Kidney epithelial cell (primary cell): Measurements from ENCODE around the gene PARVG. TPM values are rescaled to one million over a fixed set of nuclear protein-coding genes. Genes with fewer than 3 reads are reported as not detected.

ENCODE experiments used
- DNase-seq: peaks from one replicate; pipeline ENCODE4 v3.0.0-alpha.2; 2010; ENCODE audit warnings: low read depth
- H3K27me3 ChIP-seq: 2 replicates; pipeline ENCODE4 v1.6.0; 2011; ENCODE audit warnings: low read length; ENCODE audit not compliant: control insufficient read depth, insufficient read depth
- H3K36me3 ChIP-seq: 2 replicates; pipeline ENCODE4 v1.5.1; 2011; ENCODE audit warnings: low read length; ENCODE audit not compliant: control insufficient read depth, insufficient read depth
- H3K4me3 ChIP-seq: 2 replicates; pipeline ENCODE4 v1.5.1; 2011; ENCODE audit warnings: low read depth, mild to moderate bottlenecking, control low read depth, low read length
- total RNA-seq: library from RNA; depleted of rRNA; stranded (reverse); fragments of >200 nt; gene quantifications from 2 replicates; pipeline ENCODE4 v1.2.3, GENCODE V29; 2015
- TF ChIP-seq, protein P1 (sequence below): IDR thresholded peaks from 2 replicates; pipeline ENCODE4 v1.5.1; 2011; ENCODE audit warnings: mild to moderate bottlenecking, moderate library complexity, low read length, control low read depth, inconsistent platforms; ENCODE audit not compliant: insufficient read depth, poor library complexity, severe bottlenecking

Gene PARVG
- total RNA-seq, 1 donor from 2014 or later = not detected

DNA sequence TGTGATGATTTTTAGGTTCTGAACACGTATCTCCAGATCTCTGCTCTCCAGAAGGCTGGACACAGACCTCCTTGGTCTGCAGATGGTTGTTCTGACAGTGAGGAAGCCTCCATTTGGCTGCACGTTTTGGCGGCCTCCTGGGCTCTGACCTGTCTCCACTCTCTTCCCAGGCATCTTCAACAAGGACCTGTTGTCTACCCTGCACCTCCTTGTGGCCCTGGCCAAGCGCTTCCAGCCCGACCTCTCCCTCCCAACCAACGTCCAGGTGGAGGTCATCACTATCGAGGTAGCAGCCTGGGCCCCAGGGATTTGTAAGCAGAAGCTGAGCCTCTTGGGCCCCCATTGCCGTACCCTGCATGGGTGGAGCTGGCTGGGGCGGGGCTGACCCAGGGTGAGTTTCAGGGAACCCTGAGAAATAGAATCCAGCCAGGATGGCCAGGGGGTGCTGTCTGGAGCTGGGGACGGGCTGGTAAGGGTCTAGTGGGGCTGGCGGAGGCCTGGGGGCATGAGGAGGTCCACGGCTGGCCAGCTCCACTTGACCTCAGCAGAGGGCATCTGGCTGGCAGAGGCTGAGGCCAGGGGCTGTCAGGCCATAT is 9.8 kb downstream of the PARVG start:
- DNase-seq = no peak
- Histone ChIP-seq H3K27me3 (peaks cover 10% of the 10 kb centered on the region), H3K36me3 (no peaks in the 10 kb centered on the region), H3K4me3 (no peak overlapping the region)
- TF ChIP-seq, protein P1, sequence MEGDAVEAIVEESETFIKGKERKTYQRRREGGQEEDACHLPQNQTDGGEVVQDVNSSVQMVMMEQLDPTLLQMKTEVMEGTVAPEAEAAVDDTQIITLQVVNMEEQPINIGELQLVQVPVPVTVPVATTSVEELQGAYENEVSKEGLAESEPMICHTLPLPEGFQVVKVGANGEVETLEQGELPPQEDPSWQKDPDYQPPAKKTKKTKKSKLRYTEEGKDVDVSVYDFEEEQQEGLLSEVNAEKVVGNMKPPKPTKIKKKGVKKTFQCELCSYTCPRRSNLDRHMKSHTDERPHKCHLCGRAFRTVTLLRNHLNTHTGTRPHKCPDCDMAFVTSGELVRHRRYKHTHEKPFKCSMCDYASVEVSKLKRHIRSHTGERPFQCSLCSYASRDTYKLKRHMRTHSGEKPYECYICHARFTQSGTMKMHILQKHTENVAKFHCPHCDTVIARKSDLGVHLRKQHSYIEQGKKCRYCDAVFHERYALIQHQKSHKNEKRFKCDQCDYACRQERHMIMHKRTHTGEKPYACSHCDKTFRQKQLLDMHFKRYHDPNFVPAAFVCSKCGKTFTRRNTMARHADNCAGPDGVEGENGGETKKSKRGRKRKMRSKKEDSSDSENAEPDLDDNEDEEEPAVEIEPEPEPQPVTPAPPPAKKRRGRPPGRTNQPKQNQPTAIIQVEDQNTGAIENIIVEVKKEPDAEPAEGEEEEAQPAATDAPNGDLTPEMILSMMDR = no peak

DNA sequence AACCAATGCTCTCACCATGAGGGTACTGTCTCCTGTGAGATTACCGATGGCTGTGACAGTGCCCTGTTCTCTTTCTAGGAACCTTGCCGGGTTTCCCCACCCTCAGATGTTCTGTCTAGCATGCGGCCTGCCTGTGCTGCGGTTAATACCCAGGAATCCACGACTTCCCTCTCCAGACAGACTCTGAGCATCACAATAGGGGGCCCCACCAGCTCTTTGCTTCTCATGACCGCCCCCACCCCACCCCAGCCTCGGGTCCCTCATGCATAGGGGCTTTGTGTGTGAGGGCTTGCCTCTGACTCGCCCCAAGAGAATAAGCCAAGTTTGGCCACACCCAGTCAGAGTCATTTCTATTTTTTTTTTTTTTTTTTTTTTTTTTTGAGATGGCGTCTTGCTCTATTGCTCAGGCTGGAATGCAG is 10.3 kb downstream of the PARVG start:
- H3K36me3 ChIP-seq = no peaks in the 10 kb centered on the region
- TF ChIP-seq, protein P1 = no peak
- no peak overlapping the region for H3K4me3 ChIP-seq
- peaks cover 14% of the 10 kb centered on the region for H3K27me3 ChIP-seq
- no peak for DNase-seq

DNA sequence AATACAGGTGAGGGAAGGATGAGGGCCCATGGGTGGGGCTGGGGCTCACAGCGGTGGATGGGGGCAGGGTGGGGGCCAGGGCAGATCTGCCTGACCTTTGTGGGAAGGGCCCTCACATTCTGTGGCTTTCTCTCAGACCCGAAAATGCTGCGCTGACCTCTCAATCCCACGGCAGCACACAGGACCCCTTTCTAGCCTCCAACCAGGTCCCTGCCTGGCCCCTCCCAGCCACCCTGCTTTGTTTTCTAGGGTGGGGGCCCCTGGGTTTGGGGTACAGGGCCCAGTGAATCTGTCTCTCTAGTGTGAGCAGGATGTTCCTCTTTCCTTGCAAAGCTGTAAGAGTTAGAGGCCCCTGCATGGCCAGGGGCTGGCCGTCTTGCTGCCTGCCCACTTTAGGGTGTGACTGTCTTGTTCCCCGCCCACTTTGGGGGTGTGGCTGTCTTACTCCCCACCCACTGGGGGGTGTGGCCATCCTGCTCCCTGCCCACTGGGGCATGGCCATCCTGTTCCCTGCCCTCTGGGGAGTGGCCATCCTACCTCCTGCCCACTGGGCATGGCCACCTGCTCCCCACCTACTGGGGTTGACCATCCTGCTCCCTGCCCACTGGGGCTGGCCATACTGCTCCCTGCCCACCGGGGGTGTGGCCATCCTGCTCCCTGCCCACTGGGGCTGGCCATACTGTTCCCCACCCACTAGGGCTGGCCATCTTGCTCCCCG is 11.5 kb downstream of the PARVG start:
- no peaks in the 10 kb centered on the region for H3K36me3 ChIP-seq
- H3K4me3 ChIP-seq = no peak overlapping the region
- TF ChIP-seq, protein P1 = no peak
- DNase-seq = no peak
- peaks cover 16% of the 10 kb centered on the region for H3K27me3 ChIP-seq

DNA sequence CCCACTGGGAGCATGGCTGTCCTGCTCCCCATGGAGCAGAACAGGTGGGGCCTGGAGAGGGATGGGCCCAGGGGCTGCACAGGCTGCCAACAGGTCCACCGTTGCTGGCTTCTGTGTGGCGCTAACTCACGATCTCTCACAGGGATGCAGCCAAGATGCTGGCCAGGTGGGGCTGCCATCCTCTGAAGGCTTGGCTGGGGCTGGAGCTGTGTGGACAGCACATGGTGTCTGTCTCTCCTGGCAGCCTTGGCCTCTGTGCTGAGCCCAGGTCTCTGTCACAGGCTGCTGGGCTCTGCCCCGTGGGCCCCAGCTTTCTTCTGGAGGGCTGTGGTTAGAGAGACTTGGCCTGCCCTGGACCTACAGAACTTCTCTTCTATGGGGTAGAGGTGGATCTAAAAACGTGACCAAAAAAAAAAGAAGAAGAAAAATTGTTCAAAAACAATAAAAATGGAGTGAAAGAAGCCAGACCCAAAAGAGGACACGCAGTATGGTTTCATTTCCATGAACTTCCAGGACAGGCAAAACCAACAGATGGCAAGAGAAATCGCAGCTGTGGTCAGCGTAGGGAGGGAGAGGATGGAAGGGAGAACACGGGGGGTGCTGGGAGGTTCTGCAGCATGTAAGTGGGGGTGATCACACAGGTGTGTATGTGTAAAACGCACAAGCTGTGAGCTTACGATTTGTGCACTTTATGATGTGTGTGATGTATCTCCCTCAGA is 12.2 kb downstream of the PARVG start:
- no peak for DNase-seq
- TF ChIP-seq, protein P1 = no peak
- Histone ChIP-seq H3K4me3 (no peak overlapping the region), H3K36me3 (no peaks in the 10 kb centered on the region), H3K27me3 (peaks cover 16% of the 10 kb centered on the region)

DNA sequence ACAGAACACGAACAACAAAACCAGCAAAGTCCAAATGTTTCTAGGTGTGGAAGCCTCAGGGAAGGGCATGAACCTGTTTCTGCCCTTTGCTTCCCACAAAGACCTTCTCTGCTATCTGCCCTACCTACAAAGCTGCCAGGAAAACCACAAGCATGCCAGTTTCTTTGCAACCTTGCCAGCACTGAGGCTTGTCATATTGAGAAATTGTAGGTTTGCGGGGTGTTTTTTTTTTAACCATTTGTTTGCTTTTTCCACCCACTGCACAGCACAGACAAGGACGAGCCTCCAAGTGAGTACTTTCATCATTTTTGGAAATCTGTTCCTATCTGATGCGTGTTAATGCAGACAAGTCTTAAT is 12.8 kb downstream of the PARVG start:
- Histone ChIP-seq H3K4me3 (no peak overlapping the region), H3K36me3 (no peaks in the 10 kb centered on the region), H3K27me3 (peaks cover 16% of the 10 kb centered on the region)
- TF ChIP-seq, protein P1 = no peak
- no peak for DNase-seq
